Dedifferentiated amniotic fluid mesenchymal stem cell (primary cell): ENCODE data around the gene NR2F1-AS1.
"Not testable (repeated sequence)": the region's sequence is repeated elsewhere in the genome, so short reads cannot be mapped to it uniquely, and the experiment has no call there.

ENCODE experiments used
- DNase-seq: peaks from one replicate; pipeline ENCODE4 v3.0.0-alpha.2; 2016; ENCODE audit errors: extremely low spot score

NR2F1-AS1 gene

DNA sequence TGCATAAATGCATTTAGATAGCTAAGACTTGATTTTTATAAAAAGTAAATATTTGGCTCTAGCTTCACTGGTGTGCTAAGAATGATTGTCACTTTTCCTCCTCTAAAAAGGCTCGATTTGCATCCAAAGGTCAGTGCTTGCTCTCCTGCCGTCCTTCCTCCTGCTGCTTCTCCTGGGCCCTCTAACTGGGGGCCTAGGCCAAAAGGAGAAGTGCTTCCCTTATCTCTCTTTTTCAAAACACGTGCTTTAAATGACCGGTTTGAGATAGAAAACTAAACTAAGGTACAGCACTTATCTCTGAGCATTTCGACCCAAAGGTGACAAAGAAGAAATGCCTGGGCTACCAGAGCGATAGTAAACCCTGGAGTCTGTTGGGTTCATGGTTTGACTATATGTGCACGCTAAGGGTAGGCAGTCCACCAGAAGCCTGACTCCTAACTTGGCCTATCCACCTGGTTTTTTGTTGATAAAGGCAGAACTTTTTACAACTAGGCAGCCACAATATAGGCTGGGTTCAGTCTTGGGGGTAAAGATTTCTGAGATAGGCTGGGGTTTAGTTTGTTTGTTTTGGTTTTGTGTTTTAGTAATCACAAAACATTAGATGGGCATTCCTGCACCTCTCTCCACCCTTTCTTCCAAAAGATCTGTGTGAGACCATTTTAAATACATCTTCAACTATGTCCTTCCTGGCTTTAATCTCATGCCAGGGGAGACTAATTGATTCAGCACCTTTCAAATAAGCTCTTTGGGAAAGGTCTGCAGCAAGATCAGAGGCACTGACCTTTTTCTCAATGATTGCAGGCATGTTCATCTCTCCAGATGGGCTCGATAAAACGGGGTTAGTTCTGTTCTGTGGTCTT is 3.8 kb downstream of the NR2F1-AS1 start:
- DNase-seq: no peak

DNA sequence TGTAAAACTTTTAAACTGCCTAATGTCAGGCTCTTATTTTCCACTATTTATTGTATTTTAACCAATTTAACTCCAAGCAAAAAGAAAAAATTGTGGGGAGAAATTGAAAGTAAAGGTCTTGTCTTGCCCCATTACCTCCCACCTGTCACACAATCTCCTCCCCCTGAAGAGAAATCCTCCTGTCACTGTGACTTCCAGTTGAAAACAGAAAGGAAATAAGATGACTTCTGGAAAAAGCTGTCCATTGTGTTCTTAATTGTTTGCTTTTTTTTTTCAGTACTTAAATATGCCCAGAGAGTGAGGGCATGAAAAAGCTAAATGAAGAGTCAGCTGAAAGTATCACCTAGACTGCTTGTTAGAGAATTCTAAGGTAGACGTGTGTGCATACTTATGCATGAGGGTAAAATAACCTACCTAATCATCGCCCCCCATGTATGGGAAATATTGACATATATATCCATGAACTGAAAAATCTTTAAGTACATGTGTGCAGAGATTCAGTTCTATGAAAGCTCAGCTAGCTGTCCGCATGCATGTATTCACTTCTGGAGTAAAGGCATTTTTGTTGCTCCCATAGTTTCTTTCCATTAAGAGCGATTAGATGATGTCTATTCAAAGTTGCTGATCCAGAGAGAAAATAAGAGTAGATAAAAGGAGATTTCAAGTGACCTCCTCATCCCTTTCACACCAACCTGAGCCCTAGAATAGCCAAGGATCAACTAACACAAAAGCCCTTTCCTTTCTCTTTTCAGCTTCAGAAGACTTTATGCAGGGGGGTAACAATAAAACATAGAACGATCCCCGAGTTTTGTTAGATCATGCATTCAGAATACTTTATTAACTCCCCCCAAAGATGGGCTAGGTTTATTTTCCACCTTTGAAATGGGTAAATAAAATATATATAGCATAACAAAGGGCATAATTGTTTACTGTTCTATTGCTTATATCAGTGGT is 5.3 kb downstream of the NR2F1-AS1 start:
- DNase-seq: no peak

DNA sequence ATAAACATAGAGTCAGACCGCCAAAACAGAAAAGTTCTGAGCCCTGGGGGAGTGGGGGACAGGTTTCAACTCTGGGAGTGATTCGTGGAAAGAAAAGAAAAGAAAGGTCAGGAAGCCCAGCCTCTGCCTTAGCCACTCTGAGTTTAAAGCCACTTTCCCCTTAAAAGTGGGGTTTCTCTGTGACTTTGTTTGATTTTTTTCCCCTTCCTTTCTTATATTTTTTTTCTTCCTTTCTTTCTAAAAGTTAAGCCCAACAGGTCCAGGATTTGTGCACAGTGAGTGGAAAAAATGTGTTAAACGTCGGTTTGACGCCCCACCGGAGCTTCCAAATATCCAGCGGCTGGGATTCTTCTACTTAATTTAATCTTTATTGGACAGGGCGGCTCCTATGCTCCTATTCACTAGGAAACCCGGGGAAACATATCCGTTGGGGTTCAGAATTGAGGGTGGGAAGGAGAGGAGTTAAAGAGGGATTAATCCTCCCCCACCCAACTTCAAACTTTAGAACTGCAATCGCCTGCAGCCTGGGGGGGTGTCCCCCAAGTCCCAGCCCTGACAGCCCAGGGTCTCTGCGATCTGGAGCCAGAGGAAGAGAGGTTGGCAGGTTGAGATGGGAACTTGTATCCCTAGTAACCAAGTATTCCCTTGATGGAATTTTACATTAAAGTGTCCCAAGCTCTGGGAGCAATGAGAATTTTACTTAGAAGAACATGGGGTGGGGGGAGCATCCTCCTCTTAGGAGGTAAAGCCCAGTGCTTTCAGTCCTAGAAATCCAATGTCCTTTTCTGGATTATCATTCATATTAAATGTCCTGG is 6.3 kb downstream of the NR2F1-AS1 start:
- no peak for DNase-seq

- no peak for DNase-seq
These were observed 7.4 kb downstream of the NR2F1-AS1 start for GRCh38 chr5:93573354-93574351.

- DNase-seq: no peak
These were observed 8.2 kb downstream of the NR2F1-AS1 start for GRCh38 chr5:93572608-93573353.

DNA sequence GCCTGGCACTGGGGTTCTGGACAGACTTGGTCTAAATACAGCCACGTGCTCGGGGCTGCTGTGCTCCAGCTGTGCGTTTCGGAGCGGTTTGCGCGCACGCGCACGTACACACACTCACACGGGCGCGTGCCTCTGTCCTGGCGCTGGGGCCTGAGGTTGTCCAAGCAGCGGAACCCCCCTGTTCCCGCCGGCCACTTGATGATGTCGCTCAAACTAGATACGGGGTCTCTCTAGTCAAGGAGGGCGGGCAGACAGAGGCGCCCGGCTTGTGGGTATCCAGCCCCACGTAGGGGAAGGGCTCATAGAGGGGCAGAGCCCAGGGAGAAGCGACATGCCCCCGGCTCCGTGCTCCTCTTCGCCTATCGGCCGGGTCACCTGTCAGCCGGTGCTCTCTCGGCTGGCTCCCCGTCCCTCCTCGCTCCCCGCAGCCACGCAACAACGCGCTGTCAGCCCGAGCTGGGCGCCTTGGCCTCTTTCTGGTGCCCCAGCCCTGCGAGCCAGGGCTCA is 8.9 kb downstream of the NR2F1-AS1 start:
- no peak for DNase-seq

DNA sequence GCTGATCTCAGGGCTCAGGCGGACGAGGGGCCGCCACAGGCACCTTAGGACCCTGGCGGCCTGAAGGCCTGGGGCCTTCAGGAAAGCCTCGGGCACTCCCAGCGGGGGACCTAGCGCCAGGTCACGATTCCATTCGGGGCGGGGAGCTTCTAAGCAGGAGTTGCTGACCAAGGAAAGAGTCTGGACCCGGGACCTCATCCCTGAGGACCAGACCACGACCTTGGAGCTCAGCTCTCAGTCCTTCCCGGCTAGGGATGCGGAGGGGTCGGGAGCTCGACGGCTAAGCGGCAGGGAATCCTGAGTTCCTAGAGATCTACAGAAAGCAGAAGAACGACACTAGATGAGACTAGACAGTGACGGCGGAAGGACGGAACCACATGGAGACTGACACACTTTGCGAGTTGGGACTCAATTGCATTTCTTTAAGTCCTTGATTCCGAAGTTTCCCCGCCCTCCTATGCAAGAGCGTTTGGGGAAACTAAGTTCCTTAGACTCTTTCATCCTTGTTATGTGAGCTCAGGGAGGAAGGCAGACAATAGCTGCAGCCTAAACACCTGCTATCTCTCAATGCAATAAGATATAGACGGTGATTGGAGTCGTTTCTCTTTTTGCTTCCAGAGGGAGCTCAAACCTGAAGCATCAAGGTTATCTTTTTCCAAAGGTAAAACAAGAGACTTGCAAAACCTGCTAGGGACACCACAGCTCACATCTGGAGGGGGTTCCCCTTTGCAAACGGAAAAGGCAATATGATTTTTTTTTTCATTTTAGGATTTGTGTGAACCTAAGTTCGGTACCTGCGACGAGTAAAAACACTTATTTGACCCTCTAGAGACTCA is 9.7 kb downstream of the NR2F1-AS1 start:
- no peak for DNase-seq

GRCh38 chr5:93570294-93571113 is 10.5 kb downstream of the NR2F1-AS1 start:
- no peak for DNase-seq

DNA sequence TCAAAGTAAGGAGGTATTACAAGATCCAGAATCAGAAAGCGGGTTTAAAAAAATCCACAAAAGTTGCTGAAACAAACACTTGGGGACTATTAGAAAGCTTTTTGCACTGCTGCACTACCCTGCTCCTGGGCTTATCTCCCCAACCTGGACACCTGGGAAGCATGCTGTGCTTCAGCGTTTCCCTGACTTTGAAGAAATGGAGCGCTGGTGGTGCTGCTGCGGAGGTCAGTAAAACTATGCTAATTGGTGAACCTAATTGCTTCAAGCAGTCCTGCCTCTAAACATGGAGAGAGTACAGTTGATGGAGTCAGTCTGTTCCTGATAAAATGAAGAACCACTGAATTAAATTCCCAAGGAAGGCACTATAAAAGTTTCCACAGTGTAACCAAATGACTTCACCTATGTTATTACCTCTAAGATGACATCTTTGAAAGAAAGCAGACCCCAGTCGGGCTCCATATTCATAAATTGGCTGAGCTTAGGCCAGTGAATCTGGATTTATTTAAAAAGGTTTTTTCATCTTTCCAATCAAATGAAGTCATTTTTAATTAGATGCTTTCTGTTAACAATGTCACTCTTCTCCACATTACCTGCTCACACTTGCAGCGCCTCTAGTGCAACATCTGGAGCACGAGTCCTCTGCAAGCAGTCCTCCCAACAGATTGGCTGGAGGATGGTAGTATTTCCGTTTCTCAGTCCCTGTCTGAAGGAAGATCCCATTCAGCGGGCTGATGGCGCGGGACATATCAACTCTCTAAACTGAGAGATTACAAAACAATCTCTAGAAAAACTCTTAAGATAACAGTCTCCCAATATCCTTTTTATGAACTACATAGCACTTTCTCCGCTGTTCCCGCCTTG is 11.5 kb downstream of the NR2F1-AS1 start:
- DNase-seq: no peak

GRCh38 chr5:93567424-93567823 is 13.6 kb downstream of the NR2F1-AS1 start:
- no peak for DNase-seq

DNA sequence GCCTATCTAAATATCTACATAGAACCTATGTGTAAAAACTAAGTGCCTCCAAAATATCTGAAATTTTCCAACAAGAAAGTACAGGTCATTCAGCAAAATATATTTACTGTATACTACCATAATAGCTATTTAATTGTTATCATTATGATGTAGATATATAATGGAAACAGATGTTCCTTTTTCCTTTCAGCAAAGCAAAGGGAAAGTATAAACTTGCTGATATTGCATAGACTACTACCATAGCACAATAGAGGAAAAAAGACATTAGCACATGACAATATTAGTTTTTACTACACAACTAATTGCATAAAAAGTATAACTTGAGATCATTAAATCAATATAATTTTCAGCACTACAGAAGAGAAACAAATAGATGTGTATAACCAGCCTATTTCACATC is 14.9 kb downstream of the NR2F1-AS1 start:
- no peak for DNase-seq

DNA sequence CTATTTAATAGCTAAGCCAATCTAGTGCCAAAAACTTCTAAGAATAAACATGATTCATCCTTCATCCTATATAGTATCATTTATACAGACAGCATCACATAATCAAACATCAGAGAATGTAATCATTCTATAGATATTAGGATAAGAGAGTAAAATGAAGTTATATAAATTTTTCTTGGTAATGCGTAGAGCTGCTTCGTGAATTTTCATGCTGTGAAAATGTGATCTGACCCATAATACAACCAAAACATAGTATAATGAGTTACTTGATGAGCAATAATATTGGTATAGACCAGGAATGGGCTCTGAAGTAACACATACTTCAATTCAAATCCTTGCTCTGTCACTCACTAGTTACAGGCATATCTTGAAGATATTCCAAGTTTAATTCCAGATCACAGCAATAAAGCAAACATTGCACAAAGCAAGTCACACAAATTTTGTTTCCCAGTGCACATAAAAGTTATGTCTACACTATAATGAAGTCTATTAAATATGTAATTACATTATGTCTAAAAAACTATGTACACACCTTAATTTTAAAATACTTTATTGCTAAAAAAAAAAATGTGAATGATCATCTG is 23.9 kb downstream of the NR2F1-AS1 start:
- no peak for DNase-seq

DNA sequence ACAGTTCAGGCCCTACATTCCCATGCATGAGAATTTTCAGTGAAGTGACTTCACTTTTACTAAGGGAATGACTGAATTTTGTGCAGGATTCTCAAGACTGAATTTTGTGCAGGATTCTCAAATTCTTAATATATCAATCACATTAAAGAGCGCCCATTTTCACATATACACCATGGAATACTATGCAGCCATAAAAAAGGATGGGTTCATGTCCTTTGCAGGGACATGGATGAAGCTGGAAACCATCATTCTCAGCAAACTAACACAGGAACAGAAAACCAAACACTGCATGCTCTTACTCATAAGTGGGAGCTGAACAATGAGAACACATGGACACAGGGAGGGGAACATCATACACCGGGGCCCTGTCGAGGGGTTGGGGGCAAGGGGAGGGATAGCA is 31.4 kb downstream of the NR2F1-AS1 start:
- not testable (repeated sequence) for DNase-seq

- no peak for DNase-seq
These were observed 35.1 kb downstream of the NR2F1-AS1 start for GRCh38 chr5:93545872-93546271.

DNA sequence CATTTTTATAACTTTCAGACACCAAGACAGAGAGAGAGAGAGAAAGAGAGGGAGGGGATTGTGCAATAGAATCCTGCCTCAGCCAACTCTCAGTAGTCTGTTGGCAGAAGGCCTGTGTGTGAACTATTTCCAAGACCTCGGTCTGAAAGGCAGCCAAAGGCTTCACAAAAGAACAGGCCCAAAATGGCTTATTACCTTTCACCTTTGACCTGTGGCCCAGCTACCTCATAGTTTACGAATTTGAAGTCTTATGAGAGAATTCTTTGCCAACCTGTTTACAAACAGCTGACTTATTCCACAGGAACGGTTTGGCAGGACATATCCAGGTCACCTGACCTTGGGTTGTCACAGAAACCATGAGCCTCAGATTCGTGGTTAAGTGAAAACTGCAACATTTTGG is 48.6 kb downstream of the NR2F1-AS1 start:
- DNase-seq: peak; percentile 76

GRCh38 chr5:93521815-93522214 is 59.2 kb downstream of the NR2F1-AS1 start:
- DNase-seq: not testable (repeated sequence)
